ENCODE data around the gene MMP11. TPM values are rescaled to one million over a fixed set of nuclear protein-coding genes. Genes with fewer than 3 reads are reported as not detected.

The MMP11 gene
- total and polyA plus RNA-seq, 4 donors: 0.33 to 33.7 (median 0.61) TPM

DNA sequence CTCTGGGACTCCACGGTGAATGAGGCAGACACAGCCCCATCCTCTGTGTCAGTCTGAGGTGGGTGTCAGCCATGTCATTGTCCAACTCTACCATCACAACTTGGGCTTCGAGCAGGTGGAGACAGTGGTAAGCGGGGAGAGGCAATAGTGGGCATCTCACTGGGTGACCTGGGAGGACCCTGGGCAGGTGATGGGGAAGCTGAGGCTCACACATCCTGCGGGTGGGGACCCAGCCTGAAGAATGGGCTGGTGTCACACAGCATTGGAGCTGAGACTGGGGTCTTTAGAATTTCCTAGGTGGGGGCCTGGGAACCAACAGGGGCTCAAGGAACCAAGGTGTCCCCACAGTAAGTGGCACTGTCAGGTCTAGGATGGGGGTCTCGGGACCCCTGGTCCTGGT is 7.1 kb downstream of the MMP11 start:
- H3K9ac ChIP-seq (ENCODE audit: low read depth in 1 of 2, low read length in 2 of 2): no peak overlapping the region
- no peaks in the 10 kb centered on the region for H3K27me3 ChIP-seq (ENCODE audit: control insufficient read depth in 4 of 4, insufficient read depth in 4 of 4, low read length in 3 of 4)
- H3K36me3 ChIP-seq (ENCODE audit: control insufficient read depth in 4 of 4, insufficient read depth in 3 of 4, low read depth in 1 of 4, low read length in 3 of 4): no peaks in the 10 kb centered on the region
- TF ChIP-seq SP1 (IDR thresholded peaks at IDR 0.05) (no peak), FOXA2 (IDR thresholded peaks at IDR 0.05) (no peak), JUND (IDR thresholded peaks at IDR 0.05) (no peak), NR2F2 (IDR thresholded peaks at IDR 0.05) (no peak), GABPA (IDR thresholded peaks at IDR 0.05 in 1 of 2, conservative IDR thresholded peaks at IDR 0.05 in 1 of 2) (no peak)
- TF ChIP-seq, protein P1, sequence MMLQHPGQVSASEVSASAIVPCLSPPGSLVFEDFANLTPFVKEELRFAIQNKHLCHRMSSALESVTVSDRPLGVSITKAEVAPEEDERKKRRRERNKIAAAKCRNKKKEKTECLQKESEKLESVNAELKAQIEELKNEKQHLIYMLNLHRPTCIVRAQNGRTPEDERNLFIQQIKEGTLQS (IDR thresholded peaks at IDR 0.05): no peak
- peaks cover 9 to 23% (median 15%) of the 10 kb centered on the region in 4 donors for H3K4me1 ChIP-seq (ENCODE audit: control insufficient read depth in 4 of 4, insufficient read depth in 4 of 4, low read length in 3 of 4)
- DNase-seq (ENCODE audit: low spot score): no peak
- H3K4me3 ChIP-seq (ENCODE audit: low read depth in 1 of 3, low read length in 3 of 3): no peak overlapping the region
- 95% methylated on average over 5 of the region's 5 CpGs for WGBS
- no peaks in the 10 kb centered on the region for H3K9me3 ChIP-seq (ENCODE audit: control insufficient read depth in 4 of 4, low read length in 3 of 4)
- no peak overlapping the region for H3K27ac ChIP-seq (ENCODE audit: low read depth in 1 of 2, low read length in 2 of 2)

DNA sequence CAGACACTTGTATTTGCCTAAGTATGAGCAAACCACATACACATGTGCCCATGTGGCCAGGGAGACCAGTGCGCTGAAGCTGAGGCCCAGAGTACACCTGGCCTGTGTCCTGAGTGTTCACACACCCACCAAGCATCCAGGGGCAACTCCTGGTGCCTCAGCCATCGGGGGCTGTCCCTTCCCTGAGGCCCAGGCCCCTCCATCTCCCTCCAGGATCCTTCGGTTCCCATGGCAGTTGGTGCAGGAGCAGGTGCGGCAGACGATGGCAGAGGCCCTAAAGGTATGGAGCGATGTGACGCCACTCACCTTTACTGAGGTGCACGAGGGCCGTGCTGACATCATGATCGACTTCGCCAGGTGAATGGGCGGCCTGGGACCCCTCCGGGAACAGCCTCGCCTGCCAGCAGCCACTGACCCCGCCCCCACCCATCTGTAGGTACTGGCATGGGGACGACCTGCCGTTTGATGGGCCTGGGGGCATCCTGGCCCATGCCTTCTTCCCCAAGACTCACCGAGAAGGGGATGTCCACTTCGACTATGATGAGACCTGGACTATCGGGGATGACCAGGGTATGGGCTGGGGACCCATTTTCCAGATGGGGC is 7.6 kb downstream of the MMP11 start:
- no peak for DNase-seq (ENCODE audit: low spot score)
- H3K27me3 ChIP-seq (ENCODE audit: control insufficient read depth in 4 of 4, insufficient read depth in 4 of 4, low read length in 3 of 4): no peaks in the 10 kb centered on the region
- H3K27ac ChIP-seq (ENCODE audit: low read depth in 1 of 2, low read length in 2 of 2): no peak overlapping the region
- H3K4me3 ChIP-seq (ENCODE audit: low read depth in 1 of 3, low read length in 3 of 3): no peak overlapping the region
- WGBS: 89% methylated on average over 20 of the region's 20 CpGs
- no peaks in the 10 kb centered on the region for H3K36me3 ChIP-seq (ENCODE audit: control insufficient read depth in 4 of 4, insufficient read depth in 3 of 4, low read depth in 1 of 4, low read length in 3 of 4)
- no peak overlapping the region for H3K9ac ChIP-seq (ENCODE audit: low read depth in 1 of 2, low read length in 2 of 2)
- TF ChIP-seq YY1 (IDR thresholded peaks at IDR 0.05) (no peak), SP1 (IDR thresholded peaks at IDR 0.05) (no peak), TAF1 (conservative IDR thresholded peaks at IDR 0.05) (no peak), FOXA1 (IDR thresholded peaks at IDR 0.05) (no peak), GABPA (IDR thresholded peaks at IDR 0.05 in 1 of 2, conservative IDR thresholded peaks at IDR 0.05 in 1 of 2) (no peak), HNF4A (conservative IDR thresholded peaks at IDR 0.05) (no peak), RXRA (IDR thresholded peaks at IDR 0.05) (no peak), FOXA2 (IDR thresholded peaks at IDR 0.05) (no peak), RAD21 (IDR thresholded peaks at IDR 0.05) (no peak), HNF4G (IDR thresholded peaks at IDR 0.05) (no peak), NR2F2 (IDR thresholded peaks at IDR 0.05) (no peak)
- TF ChIP-seq, protein P2, sequence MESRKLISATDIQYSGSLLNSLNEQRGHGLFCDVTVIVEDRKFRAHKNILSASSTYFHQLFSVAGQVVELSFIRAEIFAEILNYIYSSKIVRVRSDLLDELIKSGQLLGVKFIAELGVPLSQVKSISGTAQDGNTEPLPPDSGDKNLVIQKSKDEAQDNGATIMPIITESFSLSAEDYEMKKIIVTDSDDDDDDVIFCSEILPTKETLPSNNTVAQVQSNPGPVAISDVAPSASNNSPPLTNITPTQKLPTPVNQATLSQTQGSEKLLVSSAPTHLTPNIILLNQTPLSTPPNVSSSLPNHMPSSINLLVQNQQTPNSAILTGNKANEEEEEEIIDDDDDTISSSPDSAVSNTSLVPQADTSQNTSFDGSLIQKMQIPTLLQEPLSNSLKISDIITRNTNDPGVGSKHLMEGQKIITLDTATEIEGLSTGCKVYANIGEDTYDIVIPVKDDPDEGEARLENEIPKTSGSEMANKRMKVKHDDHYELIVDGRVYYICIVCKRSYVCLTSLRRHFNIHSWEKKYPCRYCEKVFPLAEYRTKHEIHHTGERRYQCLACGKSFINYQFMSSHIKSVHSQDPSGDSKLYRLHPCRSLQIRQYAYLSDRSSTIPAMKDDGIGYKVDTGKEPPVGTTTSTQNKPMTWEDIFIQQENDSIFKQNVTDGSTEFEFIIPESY (IDR thresholded peaks at IDR 0.05): no peak
- TF ChIP-seq, protein P3, sequence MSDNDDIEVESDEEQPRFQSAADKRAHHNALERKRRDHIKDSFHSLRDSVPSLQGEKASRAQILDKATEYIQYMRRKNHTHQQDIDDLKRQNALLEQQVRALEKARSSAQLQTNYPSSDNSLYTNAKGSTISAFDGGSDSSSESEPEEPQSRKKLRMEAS (IDR thresholded peaks at IDR 0.05): no peak
- TF ChIP-seq, protein P4, sequence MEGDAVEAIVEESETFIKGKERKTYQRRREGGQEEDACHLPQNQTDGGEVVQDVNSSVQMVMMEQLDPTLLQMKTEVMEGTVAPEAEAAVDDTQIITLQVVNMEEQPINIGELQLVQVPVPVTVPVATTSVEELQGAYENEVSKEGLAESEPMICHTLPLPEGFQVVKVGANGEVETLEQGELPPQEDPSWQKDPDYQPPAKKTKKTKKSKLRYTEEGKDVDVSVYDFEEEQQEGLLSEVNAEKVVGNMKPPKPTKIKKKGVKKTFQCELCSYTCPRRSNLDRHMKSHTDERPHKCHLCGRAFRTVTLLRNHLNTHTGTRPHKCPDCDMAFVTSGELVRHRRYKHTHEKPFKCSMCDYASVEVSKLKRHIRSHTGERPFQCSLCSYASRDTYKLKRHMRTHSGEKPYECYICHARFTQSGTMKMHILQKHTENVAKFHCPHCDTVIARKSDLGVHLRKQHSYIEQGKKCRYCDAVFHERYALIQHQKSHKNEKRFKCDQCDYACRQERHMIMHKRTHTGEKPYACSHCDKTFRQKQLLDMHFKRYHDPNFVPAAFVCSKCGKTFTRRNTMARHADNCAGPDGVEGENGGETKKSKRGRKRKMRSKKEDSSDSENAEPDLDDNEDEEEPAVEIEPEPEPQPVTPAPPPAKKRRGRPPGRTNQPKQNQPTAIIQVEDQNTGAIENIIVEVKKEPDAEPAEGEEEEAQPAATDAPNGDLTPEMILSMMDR (IDR thresholded peaks at IDR 0.05; ENCODE audit: low read depth, low read length, missing input control): no peak
- no peaks in the 10 kb centered on the region for H3K9me3 ChIP-seq (ENCODE audit: control insufficient read depth in 4 of 4, low read length in 3 of 4)
- H3K4me1 ChIP-seq (ENCODE audit: control insufficient read depth in 4 of 4, insufficient read depth in 4 of 4, low read length in 3 of 4): peaks cover 9 to 23% (median 15%) of the 10 kb centered on the region in 4 donors

Measured in liver (tissue), 9 donors.